CD14-positive monocyte (primary cell): Measurements from ENCODE around the gene RASIP1. TPM values are rescaled to one million over a fixed set of nuclear protein-coding genes. Genes with fewer than 3 reads are reported as not detected.
A peak's percentile ranks its signal among the peaks of the same experiment; 100 is the strongest.

Experiments
- DNase-seq, 3 donors: peaks; one replicate each; pipeline ENCODE4 v3.0.0-alpha.2; 2011 to 2022
- H2AFZ ChIP-seq: 2 replicates; pipeline ENCODE4 v1.6.0; 2012; ENCODE audit warnings: mild to moderate bottlenecking, low read depth, low read length, inconsistent platforms; ENCODE audit not compliant: insufficient read depth, poor library complexity, severe bottlenecking
- H3K27ac ChIP-seq, 2 donors: 1 replicate in 1 of 2; 2 replicates in 1 of 2; pipeline ENCODE4 v1.5.1; 2012 to 2013; ENCODE audit warnings: low read length in 2 of 2, control low read depth in 1 of 2, inconsistent platforms in 1 of 2, low read depth in 1 of 2, mild to moderate bottlenecking in 1 of 2
- H3K27me3 ChIP-seq, 2 donors: one replicate each; pipeline versions ENCODE4 v1.6.0 to v1.6.1; 2011 to 2013; ENCODE audit warnings: low read length in 2 of 2; ENCODE audit not compliant: control insufficient read depth in 2 of 2, insufficient read depth in 2 of 2
- H3K36me3 ChIP-seq, 2 donors: replicated peaks in 1 of 2; 1 replicate in 1 of 2; 2 replicates in 1 of 2; pipeline versions ENCODE4 v1.5.1 to v1.6.1; 2012 to 2013; ENCODE audit warnings: low read length in 2 of 2, control low read depth in 1 of 2, inconsistent platforms in 1 of 2, mild to moderate bottlenecking in 1 of 2; ENCODE audit not compliant: insufficient read depth in 2 of 2, control insufficient read depth in 1 of 2
- H3K4me1 ChIP-seq, 2 donors: 1 replicate in 1 of 2; 2 replicates in 1 of 2; pipeline versions ENCODE4 v1.5.1 to v1.6.1; 2012 to 2013; ENCODE audit warnings: low read length in 2 of 2, control low read depth in 1 of 2, inconsistent platforms in 1 of 2, mild to moderate bottlenecking in 1 of 2, moderate library complexity in 1 of 2; ENCODE audit not compliant: insufficient read depth in 2 of 2, control insufficient read depth in 1 of 2
- H3K4me2 ChIP-seq: replicated peaks from 2 replicates; pipeline ENCODE3; 2012; ENCODE audit warnings: low read length, moderate library complexity, mild to moderate bottlenecking; ENCODE audit not compliant: poor library complexity, severe bottlenecking; ENCODE audit errors: extremely low read depth
- H3K4me3 ChIP-seq, 3 experiments: fragments of 200-600 bp in 1 of 3; sonication (generic) in 1 of 3; replicated peaks in 1 of 3; 1 replicate in 2 of 3; 2 replicates in 1 of 3; pipeline ENCODE4 v1.5.1; 2011 to 2013; ENCODE audit warnings: low read length in 3 of 3, mild to moderate bottlenecking in 3 of 3, control low read depth in 2 of 3, low read depth in 2 of 3, inconsistent platforms in 1 of 3, moderate library complexity in 1 of 3
- H3K79me2 ChIP-seq: 2 replicates; pipeline ENCODE4 v1.6.0; 2012; ENCODE audit warnings: mild to moderate bottlenecking, control low read depth, inconsistent platforms, low read length, moderate library complexity; ENCODE audit not compliant: insufficient read depth
- H3K9ac ChIP-seq: 2 replicates; pipeline ENCODE4 v1.6.0; 2017; ENCODE audit warnings: low read length, mild to moderate bottlenecking; ENCODE audit not compliant: insufficient read depth, poor library complexity, severe bottlenecking
- H3K9me3 ChIP-seq, 2 donors: replicated peaks in 1 of 2; 1 replicate in 1 of 2; 2 replicates in 1 of 2; pipeline versions ENCODE4 v1.5.1 to v1.6.1; 2012 to 2013; ENCODE audit warnings: low read length in 2 of 2, control low read depth in 1 of 2; ENCODE audit not compliant: control insufficient read depth in 1 of 2, insufficient read depth in 1 of 2
- H4K20me1 ChIP-seq: 2 replicates; pipeline ENCODE4 v1.6.0; 2012; ENCODE audit warnings: mild to moderate bottlenecking, low read length, control low read depth, moderate library complexity; ENCODE audit not compliant: insufficient read depth
- H3K27ac Mint-ChIP-seq, 7 donors: one replicate each; pipeline ENCODE4 v1.8.0; 2020; ENCODE audit warnings: mild to moderate bottlenecking in 7 of 7, mixed read lengths in 7 of 7, moderate library complexity in 6 of 7, inconsistent platforms in 2 of 7
- H3K27me3 Mint-ChIP-seq, 3 donors: one replicate each; pipeline ENCODE4 v1.8.0; 2021 to 2022; ENCODE audit warnings: low read depth in 3 of 3, mild to moderate bottlenecking in 3 of 3, mixed read lengths in 3 of 3, moderate library complexity in 3 of 3, inconsistent platforms in 1 of 3
- H3K36me3 Mint-ChIP-seq, 2 donors: one replicate each; pipeline ENCODE4 v1.8.0; 2020; ENCODE audit warnings: mixed read lengths in 2 of 2, inconsistent platforms in 1 of 2, mild to moderate bottlenecking in 1 of 2
- H3K4me1 Mint-ChIP-seq: one replicate; pipeline ENCODE4 v1.8.0; 2020; ENCODE audit warnings: mild to moderate bottlenecking, mixed read lengths
- H3K4me3 Mint-ChIP-seq, 2 donors: one replicate each; pipeline ENCODE4 v1.8.0; 2020; ENCODE audit warnings: mild to moderate bottlenecking in 2 of 2, mixed read lengths in 2 of 2, moderate library complexity in 1 of 2
- H3K9me3 Mint-ChIP-seq, 7 donors: one replicate each; pipeline ENCODE4 v1.8.0; 2020 to 2022; ENCODE audit warnings: mixed read lengths in 7 of 7, mild to moderate bottlenecking in 6 of 7, moderate library complexity in 6 of 7, inconsistent platforms in 2 of 7
- WGBS: methylation state at CpG from one replicate; pipeline ENCODE4 v1.1.5; 2013; ENCODE audit warnings: missing lambda C conversion rate; ENCODE audit not compliant: insufficient coverage; 5-methylcytosine and 5-hydroxymethylcytosine counted together
- intact Hi-C, 2 donors: fragments of 100-400 bp; cut with micrococcal nuclease; formaldehyde crosslinking; loops; one replicate each; pipeline versions ENCODE4 v1.15.0 to v1.15.1; 2023
- polyA plus RNA-seq, 3 donors: library from polyadenylated mRNA; depleted of rRNA in 1 of 3; unstranded in 2 of 3; stranded (reverse) in 1 of 3; fragments of 300-500 nt in 2 of 3; fragments of >200 nt in 1 of 3; fragmentation: Illumina TruSeq in 2 of 3; gene quantifications; 1 replicate in 2 of 3; 2 replicates in 1 of 3; pipeline ENCODE4 v1.2.3, GENCODE V29; 2012 to 2021
- TF ChIP-seq, protein P1 (sequence below): fragments of 200-600 bp; IDR thresholded peaks from one replicate; pipeline ENCODE4 v1.8.0; 2022; ENCODE audit warnings: antibody characterized with exemption, mild to moderate bottlenecking

Gene RASIP1
- polyA plus RNA-seq, 3 donors = 1.2 TPM; not detected in 2

DNA sequence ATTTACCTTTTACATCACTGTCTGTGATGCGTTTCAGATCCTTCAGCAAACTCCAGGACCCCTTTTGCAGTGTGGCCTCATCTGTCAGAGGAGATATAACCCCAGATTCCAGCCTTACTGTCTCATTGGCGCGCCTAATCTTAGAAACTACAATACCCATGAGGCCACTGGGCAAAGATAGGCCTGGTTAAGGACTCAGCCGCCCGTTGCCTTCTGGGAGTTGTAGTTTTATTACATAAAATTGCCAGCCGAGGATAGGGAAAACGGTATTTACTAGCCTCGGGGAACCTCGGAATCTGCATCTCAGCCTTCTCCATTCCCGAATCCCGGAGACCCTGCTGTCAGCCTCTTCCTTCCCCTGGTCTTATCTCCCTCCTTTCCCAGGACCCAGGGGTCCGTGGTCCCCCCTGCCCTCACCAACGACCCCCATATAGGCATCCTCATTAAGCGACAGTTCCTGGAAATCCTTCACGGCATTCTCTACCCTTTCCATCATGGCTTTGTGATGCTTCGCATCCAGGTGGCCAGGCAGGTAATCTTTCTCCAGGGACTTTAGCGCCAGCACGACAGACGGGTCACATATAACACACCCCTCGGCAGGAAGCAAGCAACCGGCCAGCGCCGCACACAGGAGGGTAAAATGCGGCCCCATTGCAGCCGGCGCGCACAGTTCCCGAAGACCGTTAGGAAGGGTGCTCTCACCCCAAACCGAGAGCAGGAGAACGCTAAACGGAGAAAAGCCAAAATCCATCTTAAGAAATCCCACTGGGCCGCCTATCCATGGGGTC is 5.0 kb upstream of the RASIP1 start:
- Histone ChIP-seq H3K4me2 (no peak overlapping the region), H3K27ac (no peak overlapping the region), H3K9me3 (peaks cover 12 to 13% of the 10 kb centered on the region in 2 donors), H4K20me1 (no peaks in the 10 kb centered on the region), H3K4me3 (no peak overlapping the region), H3K79me2 (no peaks in the 10 kb centered on the region), H3K27me3 (peaks cover 6 to 38% of the 10 kb centered on the region in 2 donors), H3K36me3 (no peaks in the 10 kb centered on the region), H3K9ac (no peak overlapping the region), H3K4me1 (peaks cover 11 to 22% of the 10 kb centered on the region in 2 donors), H2AFZ (no peak overlapping the region)
- peak in 2 of 3 donors; percentile 56 to 67 for DNase-seq
- Mint-ChIP-seq H3K27me3 (peaks cover 32 to 68% (median 54%) of the 10 kb centered on the region in 3 donors), H3K4me3 (peak overlapping the region in 1 of 2 donors; percentile 76), H3K9me3 (peaks cover 8 to 25% (median 22%) of the 10 kb centered on the region in 7 donors), H3K27ac (peak overlapping the region in 2 of 7 donors; percentile 41 to 76), H3K4me1 (peaks cover 22% of the 10 kb centered on the region), H3K36me3 (peaks cover 0 to 5% of the 10 kb centered on the region in 2 donors)
- intact Hi-C loops = no loop called here
- TF ChIP-seq, protein P1, sequence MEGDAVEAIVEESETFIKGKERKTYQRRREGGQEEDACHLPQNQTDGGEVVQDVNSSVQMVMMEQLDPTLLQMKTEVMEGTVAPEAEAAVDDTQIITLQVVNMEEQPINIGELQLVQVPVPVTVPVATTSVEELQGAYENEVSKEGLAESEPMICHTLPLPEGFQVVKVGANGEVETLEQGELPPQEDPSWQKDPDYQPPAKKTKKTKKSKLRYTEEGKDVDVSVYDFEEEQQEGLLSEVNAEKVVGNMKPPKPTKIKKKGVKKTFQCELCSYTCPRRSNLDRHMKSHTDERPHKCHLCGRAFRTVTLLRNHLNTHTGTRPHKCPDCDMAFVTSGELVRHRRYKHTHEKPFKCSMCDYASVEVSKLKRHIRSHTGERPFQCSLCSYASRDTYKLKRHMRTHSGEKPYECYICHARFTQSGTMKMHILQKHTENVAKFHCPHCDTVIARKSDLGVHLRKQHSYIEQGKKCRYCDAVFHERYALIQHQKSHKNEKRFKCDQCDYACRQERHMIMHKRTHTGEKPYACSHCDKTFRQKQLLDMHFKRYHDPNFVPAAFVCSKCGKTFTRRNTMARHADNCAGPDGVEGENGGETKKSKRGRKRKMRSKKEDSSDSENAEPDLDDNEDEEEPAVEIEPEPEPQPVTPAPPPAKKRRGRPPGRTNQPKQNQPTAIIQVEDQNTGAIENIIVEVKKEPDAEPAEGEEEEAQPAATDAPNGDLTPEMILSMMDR = no peak
- WGBS = 33% methylated on average over 29 of the region's 33 CpGs

DNA sequence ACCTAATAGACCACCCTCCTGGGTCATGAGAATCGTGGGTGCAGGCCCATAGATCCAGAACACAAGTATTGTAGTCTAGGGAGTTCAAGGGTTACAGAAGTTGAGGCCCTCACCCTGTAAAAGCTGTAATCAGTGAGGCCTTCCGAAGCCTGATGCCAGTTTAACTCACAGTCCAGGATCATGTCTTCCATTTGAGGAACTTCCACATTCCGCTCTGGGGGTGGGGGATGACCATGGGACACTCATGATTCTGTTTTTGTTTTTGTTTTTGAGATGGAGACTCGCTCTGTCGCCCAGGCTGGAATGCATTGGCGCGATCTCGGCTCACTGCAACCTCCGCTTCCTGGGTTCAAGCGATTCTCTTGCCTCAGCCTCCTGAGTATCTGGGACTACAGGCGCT is 1.7 kb upstream of the RASIP1 start:
- no peak for DNase-seq
- no CpG with 5 or more reads among the region's 11 CpGs for WGBS
- Mint-ChIP-seq H3K4me3 (no peak overlapping the region), H3K9me3 (peaks cover 10 to 32% (median 23%) of the 10 kb centered on the region in 7 donors), H3K27me3 (peaks cover 41 to 73% (median 58%) of the 10 kb centered on the region in 3 donors), H3K27ac (peak overlapping the region in 1 of 7 donors; percentile 57), H3K36me3 (peaks cover 0 to 5% of the 10 kb centered on the region in 2 donors), H3K4me1 (peaks cover 29% of the 10 kb centered on the region)
- Histone ChIP-seq H3K4me3 (no peak overlapping the region), H3K79me2 (no peaks in the 10 kb centered on the region), H4K20me1 (no peaks in the 10 kb centered on the region), H2AFZ (no peak overlapping the region), H3K9ac (no peak overlapping the region), H3K27me3 (peaks cover 17 to 44% of the 10 kb centered on the region in 2 donors), H3K36me3 (no peaks in the 10 kb centered on the region), H3K4me2 (no peak overlapping the region), H3K27ac (no peak overlapping the region), H3K9me3 (peaks cover 16 to 22% of the 10 kb centered on the region in 2 donors), H3K4me1 (peaks cover 15 to 35% of the 10 kb centered on the region in 2 donors)
- TF ChIP-seq, protein P1 = no peak
- intact Hi-C loops = no loop called here
